OCI-LY1 (cell line): ENCODE measurements around the gene LTBP4.

Source experiments
- EZH2 ChIP-seq: fragments of 200-600 bp; sonication (generic), shearing (Covaris generic); IDR thresholded peaks from 2 replicates; pipeline ENCODE4 v1.8.0; 2017; ENCODE audit warnings: borderline replicate concordance, mixed run types, mild to moderate bottlenecking, antibody characterized with exemption, low read length, moderate library complexity, mixed read lengths
- TF ChIP-seq, protein P1 (sequence below): fragments of 200-600 bp; sonication (generic), shearing (Covaris generic); IDR thresholded peaks from 2 replicates; pipeline ENCODE4 v1.5.1; 2017; ENCODE audit warnings: mild to moderate bottlenecking, antibody characterized with exemption, low read length, moderate library complexity, mixed read lengths

DNA sequence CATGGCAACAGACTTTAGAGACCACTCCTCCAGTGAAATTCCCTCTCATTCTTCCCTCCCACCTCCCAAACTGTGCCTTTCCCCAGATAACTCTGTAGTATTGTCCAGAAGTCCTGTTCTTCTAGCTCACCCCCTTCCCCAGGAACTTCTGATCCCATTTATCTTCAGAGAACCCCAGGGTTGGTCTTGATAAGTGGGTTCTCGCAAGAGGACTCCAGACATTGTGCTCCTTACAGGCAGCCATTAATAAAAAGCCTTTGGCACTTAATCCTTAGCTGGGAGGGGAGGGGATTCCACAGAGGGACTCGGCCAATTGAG is 1.9 kb downstream of the LTBP4 start:
- TF ChIP-seq EZH2, result no peak
- TF ChIP-seq, protein P1, sequence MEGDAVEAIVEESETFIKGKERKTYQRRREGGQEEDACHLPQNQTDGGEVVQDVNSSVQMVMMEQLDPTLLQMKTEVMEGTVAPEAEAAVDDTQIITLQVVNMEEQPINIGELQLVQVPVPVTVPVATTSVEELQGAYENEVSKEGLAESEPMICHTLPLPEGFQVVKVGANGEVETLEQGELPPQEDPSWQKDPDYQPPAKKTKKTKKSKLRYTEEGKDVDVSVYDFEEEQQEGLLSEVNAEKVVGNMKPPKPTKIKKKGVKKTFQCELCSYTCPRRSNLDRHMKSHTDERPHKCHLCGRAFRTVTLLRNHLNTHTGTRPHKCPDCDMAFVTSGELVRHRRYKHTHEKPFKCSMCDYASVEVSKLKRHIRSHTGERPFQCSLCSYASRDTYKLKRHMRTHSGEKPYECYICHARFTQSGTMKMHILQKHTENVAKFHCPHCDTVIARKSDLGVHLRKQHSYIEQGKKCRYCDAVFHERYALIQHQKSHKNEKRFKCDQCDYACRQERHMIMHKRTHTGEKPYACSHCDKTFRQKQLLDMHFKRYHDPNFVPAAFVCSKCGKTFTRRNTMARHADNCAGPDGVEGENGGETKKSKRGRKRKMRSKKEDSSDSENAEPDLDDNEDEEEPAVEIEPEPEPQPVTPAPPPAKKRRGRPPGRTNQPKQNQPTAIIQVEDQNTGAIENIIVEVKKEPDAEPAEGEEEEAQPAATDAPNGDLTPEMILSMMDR, result no peak
